MCF 10A (cell line): Measurements from ENCODE around the gene HDAC7. TPM values are rescaled to one million over a fixed set of nuclear protein-coding genes. Genes with fewer than 3 reads are reported as not detected.

ENCODE experiments used
- BruUV-seq: library from RNA; stranded (reverse); fragments of 400-500 nt; replicated peaks from 2 replicates; lab custom pipeline; 2021; lab: Mats Ljungman, UMichigan
- CTCF ChIA-PET: fragments of 300-600 bp; sonication (Branson Sonifier 250); formaldehyde crosslinking; extraction: SDS; loops from one replicate; lab custom pipeline; 2021; ENCODE audit warnings: antibody characterized with exemption, inconsistent platforms; lab: Yijun Ruan, JAX
- POLR2A ChIA-PET: fragments of 300-600, 350-650 bp; sonication (Branson Sonifier 250); formaldehyde crosslinking; extraction: SDS; loops from one replicate; lab custom pipeline; 2020; ENCODE audit warnings: antibody characterized with exemption, inconsistent platforms; lab: Yijun Ruan, JAX
- DNase-seq: peaks from one replicate; pipeline ENCODE4 v3.0.0-alpha.2; 2018; ENCODE audit not compliant: unreplicated experiment
- H3K27ac Mint-ChIP-seq: one replicate; pipeline ENCODE4 v1.8.0; 2022; ENCODE audit warnings: mild to moderate bottlenecking, low read depth, mixed read lengths; ENCODE audit not compliant: unreplicated experiment
- H3K27me3 Mint-ChIP-seq: one replicate; pipeline ENCODE4 v1.8.0; 2022; ENCODE audit warnings: mixed read lengths; ENCODE audit not compliant: insufficient read depth, unreplicated experiment
- H3K36me3 Mint-ChIP-seq: one replicate; pipeline ENCODE4 v1.8.0; 2022; ENCODE audit warnings: mild to moderate bottlenecking, moderate library complexity, mixed read lengths; ENCODE audit not compliant: insufficient read depth, unreplicated experiment
- H3K4me1 Mint-ChIP-seq: one replicate; pipeline ENCODE4 v1.8.0; 2022; ENCODE audit warnings: mixed read lengths; ENCODE audit not compliant: insufficient read depth, unreplicated experiment
- H3K4me3 Mint-ChIP-seq: one replicate; pipeline ENCODE4 v1.8.0; 2022; ENCODE audit warnings: mild to moderate bottlenecking, moderate library complexity, mixed read lengths; ENCODE audit not compliant: unreplicated experiment
- H3K9me3 Mint-ChIP-seq: one replicate; pipeline ENCODE4 v1.8.0; 2022; ENCODE audit warnings: mixed read lengths; ENCODE audit not compliant: unreplicated experiment
- intact Hi-C: fragments of 100-400 bp; cut with micrococcal nuclease; formaldehyde crosslinking; loops from 2 replicates; pipeline ENCODE4 v1.14.1; 2022
- total RNA-seq: library from RNA; stranded (reverse); gene quantifications from 2 replicates; pipeline ENCODE4 v1.2.3, GENCODE V29; 2022
- TF ChIP-seq, protein P1 (sequence below): fragments of 200-600 bp; IDR thresholded peaks from one replicate; pipeline ENCODE4 v1.8.0; 2022; ENCODE audit warnings: antibody characterized with exemption, mild to moderate bottlenecking; ENCODE audit not compliant: unreplicated experiment

HDAC7 gene
- total RNA-seq, 1 experiment from 2014 or later = 80.1 TPM

DNA sequence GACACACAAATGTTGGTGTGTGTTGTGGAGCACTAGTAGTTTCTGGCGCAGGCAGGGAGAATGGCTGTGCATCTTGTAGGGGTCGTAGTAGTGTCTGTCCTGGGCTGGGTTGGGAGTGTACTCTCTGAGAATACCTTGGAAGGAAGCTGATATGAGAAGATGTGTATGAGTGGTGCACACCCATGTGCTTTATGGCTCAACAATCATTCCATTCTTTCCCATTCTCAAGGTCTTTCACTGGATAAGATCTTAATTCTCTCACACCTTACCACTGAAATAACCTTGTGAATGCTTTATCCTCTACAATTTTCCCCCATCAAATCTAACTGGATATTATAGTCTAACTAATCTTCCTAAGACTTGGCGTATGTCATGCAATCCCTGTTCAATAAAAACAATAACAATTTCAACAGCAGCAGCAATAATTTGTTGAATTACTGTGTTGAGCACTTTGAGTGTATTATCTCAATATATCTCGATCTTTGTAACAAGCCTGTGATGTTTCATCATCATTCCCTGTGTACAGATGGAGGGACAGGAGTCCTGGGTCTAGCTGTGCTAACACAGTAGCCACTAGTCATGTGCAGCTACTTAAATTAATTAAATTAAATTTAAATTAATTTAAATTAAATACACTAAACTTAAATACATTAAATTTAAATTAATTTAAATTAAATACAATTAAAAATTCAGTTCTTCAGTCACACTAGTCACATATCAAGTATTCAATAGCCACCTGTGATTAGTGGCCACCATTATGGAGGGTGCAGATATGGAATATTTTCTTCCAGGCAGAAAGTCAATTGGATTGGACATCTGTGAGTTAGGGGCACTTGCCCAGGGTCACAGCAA lies 50.2 kb downstream of the HDAC7 start:
- Mint-ChIP-seq H3K36me3 (no peaks in the 10 kb centered on the region), H3K27me3 (no peaks in the 10 kb centered on the region), H3K9me3 (no peaks in the 10 kb centered on the region), H3K27ac (no peak overlapping the region), H3K4me1 (peaks cover 15% of the 10 kb centered on the region), H3K4me3 (no peak overlapping the region)
- BruUV-seq = no TSS peak
- no peak for DNase-seq
- intact Hi-C loops = no loop called here
- CTCF ChIA-PET = interaction anchor here (0.6 to 38.2 kb wide), 13 partner anchors 10 to 79 kb away, joined by 3 to 843 read pairs (median 5); partner anchors contain the start of genes RAPGEF3 and RPAP3
- POLR2A ChIA-PET = interaction anchor here (0.6 to 5.8 kb wide), 11 partner anchors 10 to 94 kb away, joined by 3 to 38 read pairs (median 5); partner anchors contain the start of genes HDAC7 and RAPGEF3
- TF ChIP-seq, protein P1, sequence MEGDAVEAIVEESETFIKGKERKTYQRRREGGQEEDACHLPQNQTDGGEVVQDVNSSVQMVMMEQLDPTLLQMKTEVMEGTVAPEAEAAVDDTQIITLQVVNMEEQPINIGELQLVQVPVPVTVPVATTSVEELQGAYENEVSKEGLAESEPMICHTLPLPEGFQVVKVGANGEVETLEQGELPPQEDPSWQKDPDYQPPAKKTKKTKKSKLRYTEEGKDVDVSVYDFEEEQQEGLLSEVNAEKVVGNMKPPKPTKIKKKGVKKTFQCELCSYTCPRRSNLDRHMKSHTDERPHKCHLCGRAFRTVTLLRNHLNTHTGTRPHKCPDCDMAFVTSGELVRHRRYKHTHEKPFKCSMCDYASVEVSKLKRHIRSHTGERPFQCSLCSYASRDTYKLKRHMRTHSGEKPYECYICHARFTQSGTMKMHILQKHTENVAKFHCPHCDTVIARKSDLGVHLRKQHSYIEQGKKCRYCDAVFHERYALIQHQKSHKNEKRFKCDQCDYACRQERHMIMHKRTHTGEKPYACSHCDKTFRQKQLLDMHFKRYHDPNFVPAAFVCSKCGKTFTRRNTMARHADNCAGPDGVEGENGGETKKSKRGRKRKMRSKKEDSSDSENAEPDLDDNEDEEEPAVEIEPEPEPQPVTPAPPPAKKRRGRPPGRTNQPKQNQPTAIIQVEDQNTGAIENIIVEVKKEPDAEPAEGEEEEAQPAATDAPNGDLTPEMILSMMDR = no peak

DNA sequence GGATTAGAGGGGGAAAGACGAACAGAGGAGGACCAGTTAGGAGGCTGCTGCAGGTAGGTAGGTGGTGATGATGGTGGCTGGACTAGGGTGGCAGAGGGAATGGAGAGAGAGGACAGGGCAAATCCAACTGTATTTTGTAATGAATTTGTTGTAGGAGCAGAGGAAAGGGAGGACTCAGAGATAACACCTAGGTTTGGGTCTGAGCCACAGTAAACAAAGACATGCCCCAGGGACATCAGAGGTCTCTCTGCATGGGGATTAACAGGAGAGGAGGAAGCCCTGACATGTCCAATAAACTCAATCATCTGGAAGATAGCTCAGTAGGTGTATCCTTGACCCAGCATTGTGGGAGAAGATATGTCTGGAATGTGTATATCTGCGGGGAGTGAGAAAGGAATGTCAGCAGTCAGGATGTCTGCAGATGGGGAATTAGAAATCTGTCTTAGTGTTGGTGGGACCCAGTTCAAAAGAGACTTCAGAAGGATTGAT lies 51.3 kb downstream of the HDAC7 start:
- no peaks in the 10 kb centered on the region for H3K9me3 Mint-ChIP-seq
- no peaks in the 10 kb centered on the region for H3K27me3 Mint-ChIP-seq
- intact Hi-C loops = no loop called here
- BruUV-seq = no TSS peak
- no peak overlapping the region for H3K27ac Mint-ChIP-seq
- TF ChIP-seq, protein P1 = no peak
- CTCF ChIA-PET = interaction anchor here (0.5 to 38.2 kb wide), 12 partner anchors 11 to 419 kb away, joined by 3 to 843 read pairs (median 10); partner anchors contain the start of gene RAPGEF3
- peak; percentile 70 for DNase-seq
- peaks cover 22% of the 10 kb centered on the region for H3K4me1 Mint-ChIP-seq
- POLR2A ChIA-PET = interaction anchor here (0.7 to 5.8 kb wide), 7 partner anchors 9 to 94 kb away, joined by 3 to 38 read pairs (median 12); partner anchors contain the start of genes HDAC7 and RAPGEF3
- H3K36me3 Mint-ChIP-seq = no peaks in the 10 kb centered on the region
- H3K4me3 Mint-ChIP-seq = no peak overlapping the region

DNA sequence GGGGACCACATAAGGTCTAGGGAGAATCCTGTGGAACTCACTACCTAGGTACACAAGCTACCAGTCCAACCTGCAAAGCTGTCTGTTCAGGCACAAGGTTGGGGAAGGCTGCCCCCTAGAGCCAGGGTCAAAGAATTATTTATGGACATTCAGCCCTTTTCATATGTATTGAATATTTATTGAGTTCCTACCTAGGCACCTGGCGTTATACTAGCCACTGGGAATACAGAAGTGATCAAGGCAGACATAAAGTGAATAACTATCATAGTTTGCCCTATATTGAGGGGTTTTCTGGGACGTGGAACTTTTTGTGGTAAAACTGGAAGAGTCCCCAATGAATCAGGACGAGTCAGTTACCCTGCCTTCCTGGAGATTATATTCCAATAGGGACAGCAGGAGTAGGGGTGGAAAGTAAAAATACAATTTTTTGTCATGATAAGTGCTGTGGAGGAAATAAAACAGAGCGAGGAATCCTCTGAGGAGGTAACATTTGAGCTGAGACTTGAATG lies 52.4 kb downstream of the HDAC7 start:
- H3K27ac Mint-ChIP-seq = peak overlapping the region; percentile 57
- H3K9me3 Mint-ChIP-seq = no peaks in the 10 kb centered on the region
- H3K36me3 Mint-ChIP-seq = no peaks in the 10 kb centered on the region
- DNase-seq = peak; percentile 82
- ChIA-PET CTCF (interaction anchor here (0.6 to 38.2 kb wide), 17 partner anchors 10 to 386 kb away, joined by 3 to 843 read pairs (median 6); partner anchors contain the start of gene RAPGEF3), POLR2A (interaction anchor here (0.7 to 5.8 kb wide), 4 partner anchors 10 to 53 kb away, joined by 3 to 38 read pairs (median 16); partner anchors contain the start of gene HDAC7)
- peaks cover 23% of the 10 kb centered on the region for H3K4me1 Mint-ChIP-seq
- BruUV-seq = no TSS peak
- intact Hi-C loops = loop anchor here (1.0 kb wide), 2 partner anchors 25 to 52 kb away; no protein-coding TSS in a partner anchor
- H3K4me3 Mint-ChIP-seq = no peak overlapping the region
- no peaks in the 10 kb centered on the region for H3K27me3 Mint-ChIP-seq
- TF ChIP-seq, protein P1 = peak; percentile 47
